Hematopoietic multipotent progenitor cell treated with erythropoietin and hydrocortisone succinate and interleukin-3 and kit ligand, for 6 days (in vitro differentiated cells): Measurements from ENCODE around the gene TPD52L2.

Experiments
- DNase-seq: peaks from one replicate; pipeline ENCODE4 v3.0.0-alpha.2; 2015

The TPD52L2 gene

GRCh38 chr20:63935447-63935846 is 70.4 kb downstream of the TPD52L2 start:
- no peak for DNase-seq

GRCh38 chr20:63937596-63937995 is 72.5 kb downstream of the TPD52L2 start:
- DNase-seq = no peak

- no peak for DNase-seq
Measured at GRCh38 chr20:63939061-63939935, 74.2 kb downstream of the TPD52L2 start.

- no peak for DNase-seq
Measured at GRCh38 chr20:63940071-63940471, 75.0 kb downstream of the TPD52L2 start.

GRCh38 chr20:63940472-63941266 is 75.6 kb downstream of the TPD52L2 start:
- no peak for DNase-seq
